NCI-H345 treated with DMSO at 0.1 percent for 48 hours (cell line): Measurements from ENCODE around the gene SLC13A1.
A peak's percentile ranks its signal among the peaks of the same experiment; 100 is the strongest.

ENCODE experiments used
- DNase-seq: peaks from one replicate; lab custom pipeline; 2025; ENCODE audit not compliant: unreplicated experiment; lab: John Stamatoyannopoulos, UW

SLC13A1 gene

GRCh38 chr7:123198111-123198510 lies 1.7 kb downstream of the SLC13A1 start:
- no peak for DNase-seq

DNA sequence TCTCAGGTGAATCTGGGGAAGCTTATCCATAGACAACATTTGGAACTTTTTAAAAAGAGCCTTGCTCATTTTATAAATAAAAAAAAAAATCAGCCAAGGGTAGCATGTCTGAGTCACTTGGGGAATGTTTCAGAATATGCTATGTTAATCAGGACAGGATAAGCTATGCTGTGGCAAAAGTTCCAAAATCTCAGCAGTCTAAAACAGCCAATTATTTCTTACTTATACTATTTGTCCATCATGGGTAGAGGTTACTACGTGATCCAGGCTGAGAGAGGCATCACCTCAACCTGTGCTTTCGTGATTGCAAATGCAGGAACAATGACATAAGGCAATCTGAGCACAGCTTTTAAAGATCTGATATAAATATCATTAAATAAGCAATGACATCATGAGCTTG lies 6.5 kb downstream of the SLC13A1 start:
- no peak for DNase-seq

DNA sequence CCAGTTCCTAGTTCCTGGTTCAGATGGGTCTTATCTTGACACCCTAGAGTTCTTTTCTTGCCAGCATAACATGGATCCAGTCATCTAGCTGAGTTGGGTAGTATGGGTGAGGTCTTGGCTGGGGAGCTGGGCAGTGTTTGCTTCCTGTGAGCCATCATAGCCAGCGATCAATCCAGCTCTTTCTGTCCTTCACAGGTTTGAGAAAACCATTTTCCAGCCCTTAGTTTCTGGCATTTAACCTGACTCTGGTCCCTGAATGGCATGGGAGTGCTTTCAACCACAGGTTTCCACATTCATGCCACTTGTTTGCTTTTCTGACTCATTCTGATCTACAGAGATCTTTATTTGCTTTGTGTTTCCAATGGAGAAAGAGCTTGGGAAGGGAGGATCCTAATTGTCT lies 8.6 kb downstream of the SLC13A1 start:
- no peak for DNase-seq

DNA sequence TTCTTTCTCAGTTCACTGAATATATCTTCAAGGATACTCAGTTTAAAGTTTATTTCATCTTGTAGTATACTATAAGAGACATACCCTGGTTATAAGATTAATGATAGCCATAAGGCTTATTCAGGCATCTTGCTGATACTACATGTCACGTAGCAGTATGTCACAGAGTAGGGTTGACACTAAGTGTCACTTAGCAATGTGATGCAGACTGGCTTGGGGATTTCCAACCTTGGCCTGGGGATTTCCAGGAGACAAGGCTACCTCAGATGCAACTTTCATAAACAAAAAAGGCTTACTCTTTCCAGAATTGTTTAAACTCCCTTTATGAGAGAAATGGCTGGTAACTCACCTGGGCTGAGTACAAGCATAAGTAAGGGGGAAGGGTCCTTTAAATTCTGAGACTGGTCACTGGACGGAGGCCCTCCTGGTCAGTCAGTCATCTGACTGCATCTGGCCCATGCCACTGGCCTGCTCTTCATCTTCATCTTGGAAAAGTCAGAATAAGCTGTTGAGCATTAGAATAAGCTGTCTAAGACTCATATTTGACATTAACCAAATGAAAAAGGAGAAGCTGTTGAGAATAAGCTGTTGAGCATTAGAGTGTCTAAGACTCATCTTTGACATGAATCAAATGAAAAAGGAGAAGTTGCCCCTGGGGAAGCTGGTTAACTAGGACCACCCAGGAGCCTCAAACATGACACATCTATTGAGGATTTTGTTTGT lies 9.5 kb downstream of the SLC13A1 start:
- DNase-seq = no peak

GRCh38 chr7:123185756-123186155 lies 14.0 kb downstream of the SLC13A1 start:
- DNase-seq = no peak

- no peak for DNase-seq
These were observed 15.5 kb downstream of the SLC13A1 start for GRCh38 chr7:123184271-123184670.

DNA sequence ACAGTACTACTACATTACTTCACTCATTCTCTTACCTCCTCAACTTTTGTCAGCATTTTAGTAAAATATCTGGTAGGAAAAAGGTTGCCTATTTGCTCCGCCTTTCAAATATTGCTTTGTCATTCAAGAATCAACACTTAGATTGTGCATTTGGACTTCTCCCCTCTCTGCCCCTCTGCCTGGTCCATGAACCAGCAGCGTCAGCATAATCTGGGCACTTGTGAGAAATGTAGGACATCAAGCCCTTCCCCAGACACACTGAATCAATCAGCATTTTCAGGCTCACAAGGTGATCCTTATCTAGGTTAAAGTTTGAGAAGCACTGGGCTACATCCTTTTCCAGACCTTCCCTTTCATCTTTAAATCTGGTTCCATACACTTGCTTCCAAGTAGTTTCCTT lies 16.3 kb downstream of the SLC13A1 start:
- no peak for DNase-seq

GRCh38 chr7:123177442-123177841 lies 22.3 kb downstream of the SLC13A1 start:
- DNase-seq = no peak

GRCh38 chr7:123170333-123171246 lies 29.2 kb downstream of the SLC13A1 start:
- DNase-seq = no peak

DNA sequence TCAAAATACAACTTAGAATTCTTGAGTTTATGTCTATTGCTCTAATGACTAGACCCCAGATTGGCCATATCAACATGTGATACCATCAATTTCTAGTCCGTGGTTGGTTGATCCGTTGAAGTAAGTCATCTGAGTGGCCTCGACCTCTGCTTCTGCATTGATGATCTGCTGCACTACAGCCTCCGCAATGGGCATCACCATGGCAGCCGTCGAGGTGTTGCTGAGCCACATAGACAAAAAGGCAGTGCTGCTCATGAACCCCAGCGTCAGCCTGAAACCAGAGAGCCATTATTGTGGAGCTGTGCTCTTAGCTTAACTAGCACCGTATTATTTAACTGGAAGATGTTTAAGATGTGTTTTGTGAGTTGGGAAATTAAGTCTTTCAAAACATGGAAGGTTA lies 30.7 kb downstream of the SLC13A1 start:
- DNase-seq = no peak

DNA sequence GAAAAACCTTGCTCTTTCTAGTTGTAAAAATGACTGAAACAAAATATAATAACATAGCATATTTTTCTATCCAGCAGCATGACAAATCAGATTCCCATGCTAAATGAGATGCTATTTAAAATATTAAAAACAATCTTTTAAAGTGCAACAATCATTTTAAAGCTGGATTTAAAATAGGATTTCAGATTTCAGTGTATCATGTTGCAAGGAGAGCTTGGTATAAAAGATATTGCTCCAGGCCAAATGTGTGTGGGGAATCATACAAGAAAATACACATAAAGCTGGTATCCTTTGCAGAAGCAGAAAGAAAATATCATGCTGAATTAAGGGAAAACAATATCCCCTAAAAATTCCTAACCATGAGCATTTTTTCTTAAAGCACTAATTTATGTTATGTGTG lies 42.2 kb downstream of the SLC13A1 start:
- no peak for DNase-seq

- no peak for DNase-seq
These were observed 44.2 kb downstream of the SLC13A1 start for GRCh38 chr7:123155571-123155970.

GRCh38 chr7:123154231-123154860 lies 45.4 kb downstream of the SLC13A1 start:
- DNase-seq = peak; percentile 82

DNA sequence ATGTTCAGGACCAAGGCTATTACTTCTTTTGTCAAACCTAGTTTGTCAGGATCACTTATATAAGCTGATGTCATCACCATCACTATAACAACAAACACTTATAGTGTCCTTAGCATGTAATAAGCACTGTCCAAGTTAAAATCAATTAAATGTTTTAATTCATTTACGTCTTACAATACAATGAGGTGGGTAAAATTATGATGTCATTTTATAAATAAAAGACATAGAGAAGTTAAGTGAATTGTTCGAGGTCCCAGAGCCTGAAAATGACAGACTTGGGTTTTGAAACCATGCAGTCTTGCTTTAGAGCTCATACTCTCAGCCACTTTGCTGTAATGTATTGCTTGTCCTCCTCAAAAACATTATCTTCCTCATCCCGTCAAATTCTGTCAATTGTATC lies 48.3 kb downstream of the SLC13A1 start:
- no peak for DNase-seq

DNA sequence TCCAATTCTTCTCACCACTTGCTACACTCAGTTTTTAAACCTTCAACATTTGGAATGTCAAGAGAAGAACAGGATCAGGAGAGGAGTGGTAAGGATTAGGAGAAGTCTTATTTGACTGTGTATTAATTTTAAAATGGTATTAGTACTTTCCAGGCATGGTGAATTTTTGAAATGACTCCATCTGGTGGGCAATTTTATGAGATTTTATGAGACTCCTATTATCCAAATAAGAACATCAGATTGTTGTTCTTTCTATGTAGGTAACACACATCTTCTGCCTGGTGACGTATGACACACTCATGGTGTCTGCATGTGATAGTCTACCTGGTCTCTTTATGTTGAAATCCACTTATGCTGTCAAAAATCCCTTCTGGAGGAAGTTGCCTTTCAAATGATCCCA lies 51.0 kb downstream of the SLC13A1 start:
- DNase-seq = no peak

DNA sequence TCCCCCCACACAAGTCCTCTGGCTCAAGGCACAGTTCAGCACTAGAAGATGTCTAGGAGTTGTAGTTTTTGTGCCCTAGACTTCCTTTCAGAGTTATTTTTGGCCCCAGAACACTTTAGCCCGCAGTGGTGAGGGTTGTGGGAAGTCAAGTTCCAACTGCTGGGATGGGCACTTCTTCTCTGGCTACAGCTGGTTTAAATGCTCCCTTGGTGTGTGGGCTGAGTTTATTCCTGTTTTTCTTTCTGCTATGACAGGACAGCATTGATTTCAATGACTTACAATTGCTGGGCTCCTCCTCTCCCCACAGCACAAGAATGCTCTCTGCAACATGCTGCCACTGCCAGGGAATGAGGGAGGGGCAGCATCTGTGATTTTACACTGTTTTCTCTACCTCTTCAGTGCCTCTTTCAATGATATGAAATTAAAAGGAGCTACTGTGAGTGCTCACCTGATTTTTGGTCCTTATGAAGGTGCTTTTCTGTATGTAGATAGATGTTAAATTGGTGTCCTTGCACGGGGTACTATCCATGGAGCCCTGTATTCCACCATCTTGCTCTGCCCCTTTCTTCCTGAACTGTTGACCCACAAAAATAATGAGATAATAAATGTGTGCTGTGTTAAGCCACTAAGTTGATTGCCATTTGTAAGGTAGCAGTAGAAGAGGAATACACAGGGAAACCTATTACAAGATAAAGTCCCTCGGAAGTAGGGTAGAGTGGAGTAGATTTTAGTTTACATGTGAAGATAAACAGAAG lies 56.3 kb downstream of the SLC13A1 start:
- DNase-seq = no peak

DNA sequence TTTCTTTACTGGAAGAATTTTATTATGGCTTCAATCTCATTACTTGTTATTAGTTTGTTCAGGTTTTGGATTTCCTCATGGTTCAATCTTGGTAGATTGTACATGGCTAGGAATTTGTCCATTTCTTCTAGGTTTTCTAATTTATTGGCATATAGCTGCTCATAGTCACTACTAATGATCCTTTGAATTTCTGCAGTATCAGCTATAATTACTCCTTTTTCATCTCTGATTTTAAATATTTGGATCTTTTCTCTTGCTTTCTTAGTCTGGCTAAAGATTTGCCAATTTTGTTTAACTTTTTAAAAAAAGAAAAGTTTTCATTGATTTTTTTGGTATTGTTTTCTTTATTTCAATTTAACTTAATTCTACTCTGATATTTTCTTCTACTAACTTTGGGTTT lies 59.2 kb downstream of the SLC13A1 start:
- DNase-seq = no peak

DNA sequence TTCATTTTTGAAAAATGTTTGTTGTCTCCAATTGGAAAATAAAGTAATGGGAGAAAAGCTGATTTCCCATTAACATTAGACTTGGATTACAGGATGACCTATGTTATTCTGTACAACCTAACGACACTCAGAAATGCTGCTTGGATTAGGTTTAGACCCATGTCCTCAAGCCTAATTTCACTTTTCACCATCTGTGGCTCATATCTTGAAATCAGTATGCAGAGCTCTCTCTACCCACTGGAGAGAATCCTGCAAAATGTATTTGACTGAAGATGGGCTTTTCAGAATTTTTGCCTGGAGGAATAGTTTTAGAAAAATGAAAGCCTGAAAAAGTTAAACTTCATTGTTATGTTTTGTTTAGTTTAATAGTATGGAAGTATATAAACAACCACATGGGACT lies 63.8 kb downstream of the SLC13A1 start:
- DNase-seq = no peak

DNA sequence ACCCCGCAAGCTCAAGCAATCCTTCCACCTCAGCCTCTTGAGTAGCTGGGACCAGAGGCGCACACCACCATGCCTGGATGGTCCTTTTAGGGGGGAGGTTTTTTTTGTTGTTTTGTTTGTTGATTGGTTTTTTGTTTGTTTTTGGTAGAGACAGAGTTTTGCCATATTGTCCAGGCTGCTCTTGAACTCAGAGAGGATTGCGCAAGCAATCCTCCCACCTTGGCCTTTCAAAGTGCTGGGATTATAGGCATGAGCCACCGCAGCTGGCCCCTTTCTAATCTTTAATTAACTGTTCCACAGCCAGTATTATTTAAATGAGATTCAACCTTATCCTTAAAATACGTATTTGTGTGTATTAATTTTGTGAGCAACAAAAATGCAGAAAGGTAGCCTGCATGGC lies 65.8 kb downstream of the SLC13A1 start:
- no peak for DNase-seq

GRCh38 chr7:123131961-123132360 lies 67.8 kb downstream of the SLC13A1 start:
- no peak for DNase-seq

DNA sequence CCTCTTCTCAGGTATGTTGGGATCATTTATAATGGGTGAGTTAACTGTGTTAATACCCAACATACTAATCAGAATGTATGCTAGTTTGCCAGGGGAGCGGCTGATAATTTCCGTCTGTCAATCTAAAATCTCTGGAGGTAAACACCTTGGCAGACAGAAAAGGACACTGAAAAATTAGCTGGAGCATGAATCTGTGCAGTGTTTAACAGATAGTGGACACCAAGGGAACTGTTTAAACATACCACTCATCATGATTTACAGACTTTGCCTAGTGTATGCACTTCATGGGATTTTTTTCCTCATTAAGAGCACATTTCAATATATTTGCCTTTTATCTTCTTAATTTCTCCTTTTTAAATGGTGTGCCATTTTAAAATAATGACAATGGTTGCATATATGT lies 68.2 kb downstream of the SLC13A1 start:
- no peak for DNase-seq
